Erythroblast (primary cell): ENCODE data around the gene GTPBP6.

ENCODE experiments used
- GATA1 ChIP-seq: IDR thresholded peaks from 2 replicates; pipeline ENCODE4 v1.6.1; 2011; ENCODE audit warnings: low read depth, mild to moderate bottlenecking, control low read depth, low read length, moderate library complexity
- POLR2A ChIP-seq: IDR thresholded peaks from 2 replicates; pipeline ENCODE4 v1.6.1; 2011; ENCODE audit warnings: mild to moderate bottlenecking, low read length

GRCh38 chrX:261919-262352, 56.7 kb downstream of the GTPBP6 start:
- TF ChIP-seq POLR2A = no peak
- TF ChIP-seq GATA1 = no peak
